ENCODE results near the gene MED17. TPM values are rescaled to one million over a fixed set of nuclear protein-coding genes. Genes with fewer than 3 reads are reported as not detected.
A peak's percentile ranks its signal among the peaks of the same experiment; 100 is the strongest.

The MED17 gene
- total and polyA plus RNA-seq, 2 of the 13 experiments (the other 11 are each of a cell fraction or from before 2014, with no cell fraction given), result 23.1 to 37.0 TPM

DNA sequence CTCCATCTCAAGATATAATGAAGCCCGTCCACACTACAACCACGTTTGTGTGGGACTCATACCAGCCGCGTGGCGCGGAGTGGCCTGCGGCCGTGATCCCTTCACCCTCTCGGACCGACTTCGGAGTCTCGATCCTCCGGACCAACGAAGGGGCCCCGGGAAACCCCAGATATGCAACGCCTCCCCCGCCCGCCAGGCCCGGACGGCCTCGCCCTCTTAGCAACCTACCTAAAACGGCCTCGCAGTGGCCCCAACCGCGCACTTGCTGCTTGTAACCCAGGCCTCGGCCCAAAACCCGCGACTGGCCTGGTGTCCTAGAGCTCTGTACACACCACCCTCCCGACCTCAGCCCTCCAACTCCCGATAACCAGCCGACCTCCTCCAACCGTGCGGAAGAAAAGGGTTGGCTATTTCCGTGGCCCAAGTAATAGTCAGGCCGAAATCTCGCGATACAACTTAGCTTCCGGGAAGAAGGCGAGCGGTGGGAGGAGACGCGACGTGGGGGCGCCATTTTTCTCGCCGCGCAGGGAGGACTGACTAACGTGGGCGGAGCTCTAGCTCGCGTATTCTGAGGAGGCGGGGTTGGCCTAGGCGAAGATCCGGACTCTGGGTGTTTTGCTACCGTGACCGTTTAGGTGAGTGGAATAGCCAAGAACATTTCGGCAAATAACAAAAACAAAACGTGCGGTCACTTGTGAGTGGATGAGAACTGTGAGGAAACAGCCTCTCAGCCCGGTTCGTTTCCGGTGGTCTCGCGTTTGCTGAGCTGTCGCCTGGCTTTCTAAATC lies 42.8 kb upstream of the MED17 start, which contains the start of the genes C11orf54 and TAF1D (continued):
- TF ChIP-seq SOX13 (IDR thresholded peaks at IDR 0.05) (no peak; the same call in 1 of the 2 replicates), SOX13 (CRISPR knock-in tag; conservative IDR thresholded peaks at IDR 0.05 in 1 of 2, IDR thresholded peaks at IDR 0.05 in 1 of 2) (peak; percentile 6 to 57; a peak in 1 of 4 replicates), NR2F1 (CRISPR knock-in tag; IDR thresholded peaks at IDR 0.05) (peak in 1 of 2 experiments; percentile 29; a peak in 1 of 4 replicates), CHD4 (IDR thresholded peaks at IDR 0.05; ENCODE audit: borderline replicate concordance, low read length) (no peak), SIN3A (IDR thresholded peaks at IDR 0.05; ENCODE audit: borderline replicate concordance, low read depth, low read length) (peak; percentile 90; the same call in 1 of the 2 replicates), ZNF329 (CRISPR knock-in tag; IDR thresholded peaks at IDR 0.05; ENCODE audit: low read depth) (no peak; the same call in 1 of the 2 replicates), GABPB1 (CRISPR knock-in tag; IDR thresholded peaks at IDR 0.05) (peak; percentile 92), PPARG (CRISPR knock-in tag; conservative IDR thresholded peaks at IDR 0.05) (no peak; the same call in 1 of the 2 replicates), ZNF510 (CRISPR knock-in tag; IDR thresholded peaks at IDR 0.05; ENCODE audit: low read depth) (peak; percentile 69; the same call in 1 of the 2 replicates), ZNF549 (CRISPR knock-in tag; IDR thresholded peaks at IDR 0.05) (no peak)
- TF ChIP-seq, protein P1, sequence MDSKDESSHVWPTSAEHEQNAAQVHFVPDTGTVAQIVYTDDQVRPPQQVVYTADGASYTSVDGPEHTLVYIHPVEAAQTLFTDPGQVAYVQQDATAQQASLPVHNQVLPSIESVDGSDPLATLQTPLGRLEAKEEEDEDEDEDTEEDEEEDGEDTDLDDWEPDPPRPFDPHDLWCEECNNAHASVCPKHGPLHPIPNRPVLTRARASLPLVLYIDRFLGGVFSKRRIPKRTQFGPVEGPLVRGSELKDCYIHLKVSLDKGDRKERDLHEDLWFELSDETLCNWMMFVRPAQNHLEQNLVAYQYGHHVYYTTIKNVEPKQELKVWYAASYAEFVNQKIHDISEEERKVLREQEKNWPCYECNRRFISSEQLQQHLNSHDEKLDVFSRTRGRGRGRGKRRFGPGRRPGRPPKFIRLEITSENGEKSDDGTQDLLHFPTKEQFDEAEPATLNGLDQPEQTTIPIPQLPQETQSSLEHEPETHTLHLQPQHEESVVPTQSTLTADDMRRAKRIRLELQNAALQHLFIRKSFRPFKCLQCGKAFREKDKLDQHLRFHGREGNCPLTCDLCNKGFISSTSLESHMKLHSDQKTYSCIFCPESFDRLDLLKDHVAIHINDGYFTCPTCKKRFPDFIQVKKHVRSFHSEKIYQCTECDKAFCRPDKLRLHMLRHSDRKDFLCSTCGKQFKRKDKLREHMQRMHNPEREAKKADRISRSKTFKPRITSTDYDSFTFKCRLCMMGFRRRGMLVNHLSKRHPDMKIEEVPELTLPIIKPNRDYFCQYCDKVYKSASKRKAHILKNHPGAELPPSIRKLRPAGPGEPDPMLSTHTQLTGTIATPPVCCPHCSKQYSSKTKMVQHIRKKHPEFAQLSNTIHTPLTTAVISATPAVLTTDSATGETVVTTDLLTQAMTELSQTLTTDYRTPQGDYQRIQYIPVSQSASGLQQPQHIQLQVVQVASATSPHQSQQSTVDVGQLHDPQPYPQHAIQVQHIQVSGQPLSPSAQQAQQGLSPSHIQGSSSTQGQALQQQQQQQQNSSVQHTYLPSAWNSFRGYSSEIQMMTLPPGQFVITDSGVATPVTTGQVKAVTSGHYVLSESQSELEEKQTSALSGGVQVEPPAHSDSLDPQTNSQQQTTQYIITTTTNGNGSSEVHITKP (CRISPR knock-in tag; IDR thresholded peaks at IDR 0.05; ENCODE audit: low read depth), result peak; percentile 67
- TF ChIP-seq, protein P2, sequence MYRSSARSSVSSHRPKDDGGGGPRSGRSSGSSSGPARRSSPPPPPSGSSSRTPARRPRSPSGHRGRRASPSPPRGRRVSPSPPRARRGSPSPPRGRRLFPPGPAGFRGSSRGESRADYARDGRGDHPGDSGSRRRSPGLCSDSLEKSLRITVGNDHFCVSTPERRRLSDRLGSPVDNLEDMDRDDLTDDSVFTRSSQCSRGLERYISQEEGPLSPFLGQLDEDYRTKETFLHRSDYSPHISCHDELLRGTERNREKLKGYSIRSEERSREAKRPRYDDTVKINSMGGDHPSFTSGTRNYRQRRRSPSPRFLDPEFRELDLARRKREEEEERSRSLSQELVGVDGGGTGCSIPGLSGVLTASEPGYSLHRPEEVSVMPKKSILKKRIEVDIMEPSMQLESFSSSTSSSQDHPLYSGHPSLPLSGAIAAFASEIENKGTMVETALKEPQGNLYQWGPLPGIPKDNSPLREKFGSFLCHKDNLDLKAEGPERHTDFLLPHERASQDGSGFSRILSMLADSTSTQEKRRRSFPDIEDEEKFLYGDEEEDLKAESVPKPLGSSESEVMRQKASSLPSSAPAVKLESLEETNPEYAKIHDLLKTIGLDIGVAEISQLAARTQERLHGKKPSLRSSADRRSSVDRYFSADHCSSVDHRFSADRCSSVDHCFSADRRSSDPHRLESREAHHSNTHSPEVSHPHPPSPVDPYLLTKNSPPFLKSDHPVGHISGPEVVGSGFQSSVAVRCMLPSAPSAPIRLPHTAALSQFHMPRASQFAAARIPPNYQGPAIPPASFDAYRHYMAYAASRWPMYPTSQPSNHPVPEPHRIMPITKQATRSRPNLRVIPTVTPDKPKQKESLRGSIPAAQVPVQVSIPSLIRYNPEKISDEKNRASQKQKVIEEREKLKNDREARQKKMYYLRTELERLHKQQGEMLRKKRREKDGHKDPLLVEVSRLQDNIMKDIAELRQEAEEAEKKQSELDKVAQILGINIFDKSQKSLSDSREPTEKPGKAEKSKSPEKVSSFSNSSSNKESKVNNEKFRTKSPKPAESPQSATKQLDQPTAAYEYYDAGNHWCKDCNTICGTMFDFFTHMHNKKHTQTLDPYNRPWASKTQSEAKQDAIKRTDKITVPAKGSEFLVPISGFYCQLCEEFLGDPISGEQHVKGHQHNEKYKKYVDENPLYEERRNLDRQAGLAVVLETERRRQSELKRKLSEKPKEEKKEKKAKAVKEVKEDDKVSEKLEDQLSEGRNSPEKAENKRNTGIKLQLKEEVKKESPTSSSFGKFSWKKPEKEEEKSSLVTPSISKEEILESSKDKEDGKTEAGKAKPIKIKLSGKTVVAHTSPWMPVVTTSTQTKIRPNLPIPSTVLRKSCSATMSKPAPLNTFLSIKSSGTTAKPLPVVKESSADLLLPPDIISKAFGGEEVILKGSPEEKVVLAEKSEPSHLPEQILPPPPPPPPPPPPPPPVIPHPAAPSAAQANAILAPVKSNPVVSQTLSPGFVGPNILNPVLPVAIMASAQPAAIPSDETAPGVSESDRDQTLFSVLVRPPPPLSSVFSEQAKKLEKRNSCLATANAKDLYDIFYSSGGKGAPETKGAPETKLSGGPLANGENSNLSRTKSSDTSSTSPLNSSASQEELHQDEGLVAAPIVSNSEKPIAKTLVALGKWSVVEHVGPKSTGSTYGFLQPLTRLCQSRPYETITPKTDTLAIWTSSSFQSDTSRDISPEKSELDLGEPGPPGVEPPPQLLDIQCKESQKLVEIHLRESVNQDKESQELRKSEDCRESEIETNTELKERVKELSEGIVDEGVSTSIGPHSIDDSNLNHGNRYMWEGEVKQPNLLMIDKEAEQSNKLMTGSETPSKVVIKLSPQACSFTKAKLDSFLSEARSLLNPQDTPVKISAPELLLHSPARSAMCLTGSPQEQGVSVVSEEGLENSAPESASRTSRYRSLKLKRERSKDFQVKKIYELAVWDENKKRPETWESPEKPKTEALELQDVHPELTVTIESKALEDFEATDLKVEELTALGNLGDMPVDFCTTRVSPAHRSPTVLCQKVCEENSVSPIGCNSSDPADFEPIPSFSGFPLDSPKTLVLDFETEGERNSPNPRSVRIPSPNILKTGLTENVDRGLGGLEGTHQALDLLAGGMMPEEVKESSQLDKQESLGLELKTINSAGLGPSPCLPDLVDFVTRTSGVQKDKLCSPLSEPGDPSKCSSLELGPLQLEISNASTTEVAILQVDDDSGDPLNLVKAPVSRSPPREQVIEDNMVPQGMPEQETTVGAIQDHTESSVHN (CRISPR knock-in tag; IDR thresholded peaks at IDR 0.05), result no peak
- TF ChIP-seq, protein P3, sequence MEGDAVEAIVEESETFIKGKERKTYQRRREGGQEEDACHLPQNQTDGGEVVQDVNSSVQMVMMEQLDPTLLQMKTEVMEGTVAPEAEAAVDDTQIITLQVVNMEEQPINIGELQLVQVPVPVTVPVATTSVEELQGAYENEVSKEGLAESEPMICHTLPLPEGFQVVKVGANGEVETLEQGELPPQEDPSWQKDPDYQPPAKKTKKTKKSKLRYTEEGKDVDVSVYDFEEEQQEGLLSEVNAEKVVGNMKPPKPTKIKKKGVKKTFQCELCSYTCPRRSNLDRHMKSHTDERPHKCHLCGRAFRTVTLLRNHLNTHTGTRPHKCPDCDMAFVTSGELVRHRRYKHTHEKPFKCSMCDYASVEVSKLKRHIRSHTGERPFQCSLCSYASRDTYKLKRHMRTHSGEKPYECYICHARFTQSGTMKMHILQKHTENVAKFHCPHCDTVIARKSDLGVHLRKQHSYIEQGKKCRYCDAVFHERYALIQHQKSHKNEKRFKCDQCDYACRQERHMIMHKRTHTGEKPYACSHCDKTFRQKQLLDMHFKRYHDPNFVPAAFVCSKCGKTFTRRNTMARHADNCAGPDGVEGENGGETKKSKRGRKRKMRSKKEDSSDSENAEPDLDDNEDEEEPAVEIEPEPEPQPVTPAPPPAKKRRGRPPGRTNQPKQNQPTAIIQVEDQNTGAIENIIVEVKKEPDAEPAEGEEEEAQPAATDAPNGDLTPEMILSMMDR (CRISPR knock-in tag; IDR thresholded peaks at IDR 0.05), result peak; percentile 40; the same call in 1 of the 2 replicates

Measured in HepG2 (cell line).